Trophoblast cell (in vitro differentiated cells and primary cell): Measurements from ENCODE around the gene PRR7.
"Not testable (repeated sequence)": the region's sequence is repeated elsewhere in the genome, so short reads cannot be mapped to it uniquely, and the experiment has no call there.

Experiments used
- DNase-seq, 2 donors: peaks; one replicate each; pipeline ENCODE4 v3.0.0-alpha.2; 2016
- H2AFZ ChIP-seq: 2 replicates; pipeline ENCODE4 v1.6.1; 2013; ENCODE audit warnings: low read length, moderate library complexity, mild to moderate bottlenecking; ENCODE audit not compliant: insufficient read depth, poor library complexity
- H2AK5ac ChIP-seq: 2 replicates; pipeline ENCODE4 v1.6.1; 2013; ENCODE audit warnings: mild to moderate bottlenecking, low read length
- H2BK120ac ChIP-seq: 2 replicates; pipeline ENCODE4 v1.6.1; 2013; ENCODE audit warnings: low read length, mild to moderate bottlenecking, moderate library complexity; ENCODE audit not compliant: insufficient read depth, poor library complexity
- H2BK12ac ChIP-seq: 2 replicates; pipeline ENCODE4 v1.6.1; 2013; ENCODE audit warnings: mild to moderate bottlenecking, low read length, moderate library complexity
- H2BK5ac ChIP-seq: 2 replicates; pipeline ENCODE4 v1.6.1; 2013; ENCODE audit warnings: low read length, low read depth, moderate library complexity, mild to moderate bottlenecking; ENCODE audit not compliant: poor library complexity
- H3K14ac ChIP-seq: 2 replicates; pipeline ENCODE4 v1.6.1; 2013; ENCODE audit warnings: mild to moderate bottlenecking, low read length
- H3K18ac ChIP-seq: 2 replicates; pipeline ENCODE4 v1.6.1; 2013; ENCODE audit warnings: mild to moderate bottlenecking, low read length
- H3K23ac ChIP-seq: 2 replicates; pipeline ENCODE4 v1.6.1; 2013; ENCODE audit warnings: low read length
- H3K27ac ChIP-seq: 2 replicates; pipeline ENCODE4 v1.5.1; 2013; ENCODE audit warnings: low read depth, mild to moderate bottlenecking, inconsistent platforms, low read length, moderate library complexity
- H3K27me3 ChIP-seq: 2 replicates; pipeline ENCODE4 v1.6.1; 2013; ENCODE audit warnings: inconsistent platforms, mild to moderate bottlenecking, low read length, moderate library complexity; ENCODE audit not compliant: insufficient read depth
- H3K36me3 ChIP-seq, 2 experiments: 1 replicate in 1 of 2; 2 replicates in 1 of 2; pipeline ENCODE4 v1.6.1; 2013; ENCODE audit warnings: low read length in 2 of 2, mild to moderate bottlenecking in 2 of 2, moderate library complexity in 1 of 2; ENCODE audit not compliant: insufficient read depth in 2 of 2, control insufficient read depth in 1 of 2
- H3K4ac ChIP-seq: 2 replicates; pipeline ENCODE4 v1.6.1; 2013; ENCODE audit warnings: low read depth, mild to moderate bottlenecking, low read length, moderate library complexity
- H3K4me1 ChIP-seq, 2 experiments: 1 replicate in 1 of 2; 2 replicates in 1 of 2; pipeline ENCODE4 v1.6.1; 2013; ENCODE audit warnings: low read length in 2 of 2, mild to moderate bottlenecking in 2 of 2, moderate library complexity in 1 of 2; ENCODE audit not compliant: insufficient read depth in 2 of 2, control insufficient read depth in 1 of 2
- H3K4me2 ChIP-seq: 2 replicates; pipeline ENCODE4 v1.6.1; 2013; ENCODE audit warnings: inconsistent platforms, mild to moderate bottlenecking, low read length, moderate library complexity
- H3K4me3 ChIP-seq: 2 replicates; pipeline ENCODE4 v1.5.1; 2013; ENCODE audit warnings: mild to moderate bottlenecking, low read depth, low read length, inconsistent platforms
- H3K79me1 ChIP-seq: one replicate; pipeline ENCODE4 v1.6.1; 2013; ENCODE audit warnings: low read length
- H3K79me2 ChIP-seq: 2 replicates; pipeline ENCODE4 v1.6.1; 2013; ENCODE audit warnings: low read length, mild to moderate bottlenecking; ENCODE audit not compliant: control insufficient read depth, insufficient read depth, poor library complexity
- H3K9ac ChIP-seq: 2 replicates; pipeline ENCODE4 v1.6.1; 2013; ENCODE audit warnings: mild to moderate bottlenecking, low read length
- H3K9me3 ChIP-seq: 2 replicates; pipeline ENCODE4 v1.6.1; 2013; ENCODE audit warnings: low read depth, mild to moderate bottlenecking, control low read depth, inconsistent platforms, low read length; ENCODE audit not compliant: insufficient read depth
- H4K12ac ChIP-seq: 2 replicates; pipeline ENCODE4 v1.6.1; 2013; ENCODE audit warnings: low read depth, mild to moderate bottlenecking, low read length, moderate library complexity
- H4K8ac ChIP-seq: 2 replicates; pipeline ENCODE4 v1.6.1; 2013; ENCODE audit warnings: low read depth, mild to moderate bottlenecking, low read length, moderate library complexity
- H4K91ac ChIP-seq: one replicate; pipeline ENCODE4 v1.6.1; 2013; ENCODE audit warnings: low read depth, mild to moderate bottlenecking, low read length, moderate library complexity
- WGBS: extraction: QIAGEN DNeasy Blood & Tissue Kit; methylation state at CpG from one replicate; pipeline ENCODE4 v1.1.7; 2013; ENCODE audit warnings: missing lambda C conversion rate; ENCODE audit not compliant: insufficient read length, insufficient coverage; ENCODE audit errors: extremely low coverage; 5-methylcytosine and 5-hydroxymethylcytosine counted together

The PRR7 gene

GRCh38 chr5:177483994-177484901, 37.6 kb downstream of the PRR7 start:
- H3K79me1 ChIP-seq: no peaks in the 10 kb centered on the region
- no peak overlapping the region for H3K18ac ChIP-seq
- no peak overlapping the region for H3K4me3 ChIP-seq
- no peak overlapping the region for H2AFZ ChIP-seq
- no peak for DNase-seq
- H3K14ac ChIP-seq: no peak overlapping the region
- peak overlapping the region; percentile 14 for H4K8ac ChIP-seq
- no peak overlapping the region for H2AK5ac ChIP-seq
- H3K4me1 ChIP-seq: peaks cover 0 to 3% of the 10 kb centered on the region in 2 experiments
- H3K9me3 ChIP-seq: no peaks in the 10 kb centered on the region
- no peak overlapping the region for H2BK120ac ChIP-seq
- peaks cover 70 to 75% of the 10 kb centered on the region in 2 experiments for H3K36me3 ChIP-seq
- no peak overlapping the region for H3K4me2 ChIP-seq
- H3K27me3 ChIP-seq: no peaks in the 10 kb centered on the region
- no peak overlapping the region for H2BK12ac ChIP-seq
- H4K12ac ChIP-seq: peak overlapping the region; percentile 12
- H3K23ac ChIP-seq: no peak overlapping the region
- no peak overlapping the region for H3K4ac ChIP-seq
- H3K9ac ChIP-seq: no peak overlapping the region
- H4K91ac ChIP-seq: no peak overlapping the region
- WGBS: no CpG with 5 or more reads among the region's 22 CpGs
- no peak overlapping the region for H3K27ac ChIP-seq
- no peaks in the 10 kb centered on the region for H3K79me2 ChIP-seq
- H2BK5ac ChIP-seq: no peak overlapping the region

GRCh38 chr5:177484902-177485549, 38.4 kb downstream of the PRR7 start:
- peaks cover 77 to 80% of the 10 kb centered on the region in 2 experiments for H3K36me3 ChIP-seq
- WGBS: no CpG with 5 or more reads among the region's 13 CpGs

GRCh38 chr5:177485753-177486152, 39.1 kb downstream of the PRR7 start:
- H3K79me2 ChIP-seq, H3K4ac ChIP-seq, H2AFZ ChIP-seq, H3K4me1 ChIP-seq, H3K18ac ChIP-seq, H4K12ac ChIP-seq, H3K9me3 ChIP-seq, H3K27ac ChIP-seq, H3K23ac ChIP-seq, H2AK5ac ChIP-seq, H3K79me1 ChIP-seq, H3K14ac ChIP-seq, H3K9ac ChIP-seq, H2BK120ac ChIP-seq, H2BK12ac ChIP-seq, DNase-seq, H3K4me2 ChIP-seq, H3K4me3 ChIP-seq, H4K91ac ChIP-seq, H2BK5ac ChIP-seq, H4K8ac ChIP-seq, H3K27me3 ChIP-seq: not testable (repeated sequence)
- WGBS: no CpG with 5 or more reads among the region's 3 CpGs
- peaks cover 85 to 88% of the 10 kb centered on the region in 2 experiments for H3K36me3 ChIP-seq

More at GRCh38 chr5:177484902-177485549, 38.4 kb downstream of the PRR7 start:
- no peak overlapping the region for H2BK5ac ChIP-seq
- H3K79me1 ChIP-seq: no peaks in the 10 kb centered on the region
- no peak overlapping the region for H3K4ac ChIP-seq
- H2AFZ ChIP-seq: no peak overlapping the region
- no peaks in the 10 kb centered on the region for H3K79me2 ChIP-seq
- no peak overlapping the region for H3K4me2 ChIP-seq
- H3K4me1 ChIP-seq: no peaks in the 10 kb centered on the region
- H2BK120ac ChIP-seq: no peak overlapping the region
- H2AK5ac ChIP-seq: no peak overlapping the region
- H3K27ac ChIP-seq: no peak overlapping the region
- no peak overlapping the region for H3K4me3 ChIP-seq
- DNase-seq: no peak
- no peak overlapping the region for H4K91ac ChIP-seq
- H3K14ac ChIP-seq: no peak overlapping the region
- no peak overlapping the region for H3K9ac ChIP-seq
- no peak overlapping the region for H4K12ac ChIP-seq
- H2BK12ac ChIP-seq: no peak overlapping the region
- H3K18ac ChIP-seq: no peak overlapping the region
- H3K23ac ChIP-seq: no peak overlapping the region
- no peaks in the 10 kb centered on the region for H3K27me3 ChIP-seq
- peak overlapping the region; percentile 14 for H4K8ac ChIP-seq
- no peaks in the 10 kb centered on the region for H3K9me3 ChIP-seq

GRCh38 chr5:177486256-177486655, 39.6 kb downstream of the PRR7 start:
- no peak overlapping the region for H2AFZ ChIP-seq
- no peak overlapping the region for H2BK120ac ChIP-seq
- no CpG with 5 or more reads among the region's 3 CpGs for WGBS
- no peak overlapping the region for H3K4me2 ChIP-seq
- peaks cover 90% of the 10 kb centered on the region in 2 experiments for H3K36me3 ChIP-seq
- H2AK5ac ChIP-seq: no peak overlapping the region
- no peak overlapping the region for H3K27ac ChIP-seq
- H3K18ac ChIP-seq: no peak overlapping the region
- H3K79me2 ChIP-seq: no peaks in the 10 kb centered on the region
- H3K23ac ChIP-seq: no peak overlapping the region
- no peaks in the 10 kb centered on the region for H3K4me1 ChIP-seq
- H3K79me1 ChIP-seq: no peaks in the 10 kb centered on the region
- H4K12ac ChIP-seq: no peak overlapping the region
- peak overlapping the region; percentile 17 for H3K9ac ChIP-seq
- no peak overlapping the region for H4K8ac ChIP-seq
- no peak overlapping the region for H2BK12ac ChIP-seq
- no peak overlapping the region for H3K14ac ChIP-seq
- H4K91ac ChIP-seq: no peak overlapping the region
- H3K4ac ChIP-seq: no peak overlapping the region
- H3K9me3 ChIP-seq: no peaks in the 10 kb centered on the region
- H3K27me3 ChIP-seq: no peaks in the 10 kb centered on the region
- no peak overlapping the region for H3K4me3 ChIP-seq
- no peak for DNase-seq
- no peak overlapping the region for H2BK5ac ChIP-seq
